PFSK-1 (cell line): ENCODE measurements around the gene PAPLN.

Experiments used
- FOXP2 ChIP-seq: optimal IDR thresholded peaks from 2 replicates; pipeline ENCODE3; 2011; ENCODE audit warnings: borderline replicate concordance, control low read depth, inconsistent platforms; ENCODE audit not compliant: insufficient read depth; ENCODE audit errors: extremely low read length, extremely low read depth
- POLR2AphosphoS5 ChIP-seq: IDR thresholded peaks from 2 replicates; pipeline ENCODE4 v1.6.1; 2012; ENCODE audit warnings: low read depth, mild to moderate bottlenecking, control low read depth, low read length, moderate library complexity
- REST ChIP-seq, 2 experiments: IDR thresholded peaks; 2 replicates each; pipeline versions ENCODE4 v1.6.1 to v1.8.0; 2011 to 2012; ENCODE audit warnings: low read depth in 2 of 2, low read length in 2 of 2, control low read depth in 1 of 2, inconsistent platforms in 1 of 2, mild to moderate bottlenecking in 1 of 2, moderate library complexity in 1 of 2; ENCODE audit not compliant: insufficient read depth in 1 of 2
- TAF1 ChIP-seq: IDR thresholded peaks from 2 replicates; pipeline ENCODE4 v1.6.1; 2012; ENCODE audit warnings: low read length, control low read depth, borderline replicate concordance; ENCODE audit not compliant: insufficient read depth

- TF ChIP-seq POLR2AphosphoS5 (no peak), TAF1 (no peak), FOXP2 (no peak), REST (IDR thresholded peaks at IDR 0.05; ENCODE audit: insufficient read depth in 1 of 2, low read depth in 2 of 2, low read length in 2 of 2) (no peak)
Observed at GRCh38 chr14:73250317-73250713, 13.0 kb downstream of the PAPLN start.
